ENCODE data around the gene ACKR3.

DNA sequence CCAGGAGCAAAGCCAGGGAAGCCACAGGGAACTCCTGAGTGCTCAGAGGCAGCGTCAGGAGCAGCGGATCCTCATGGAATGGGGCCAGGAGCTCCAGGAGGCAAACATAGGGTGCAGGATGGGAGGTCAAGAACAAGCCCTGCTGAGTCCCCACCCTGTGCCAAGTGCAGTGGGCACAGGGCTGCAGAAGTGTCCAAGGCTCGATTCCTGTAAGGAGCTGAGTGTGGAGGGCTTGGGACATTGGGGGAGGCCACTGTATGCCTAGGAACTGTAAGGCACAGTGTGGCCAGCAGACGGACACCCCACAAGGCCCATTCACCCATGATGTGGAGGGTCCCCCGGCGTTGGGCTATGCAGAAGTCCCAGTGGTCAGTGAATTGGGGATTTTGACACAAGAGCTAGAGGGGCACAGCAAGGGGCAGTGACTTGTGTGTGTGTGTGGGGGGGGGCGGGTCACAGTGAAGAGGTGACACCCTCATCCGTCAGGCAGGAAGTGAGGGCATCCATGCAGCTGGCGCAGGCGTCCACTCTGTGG lies 55.6 kb downstream of the ACKR3 start:
- TF ChIP-seq, protein P1, sequence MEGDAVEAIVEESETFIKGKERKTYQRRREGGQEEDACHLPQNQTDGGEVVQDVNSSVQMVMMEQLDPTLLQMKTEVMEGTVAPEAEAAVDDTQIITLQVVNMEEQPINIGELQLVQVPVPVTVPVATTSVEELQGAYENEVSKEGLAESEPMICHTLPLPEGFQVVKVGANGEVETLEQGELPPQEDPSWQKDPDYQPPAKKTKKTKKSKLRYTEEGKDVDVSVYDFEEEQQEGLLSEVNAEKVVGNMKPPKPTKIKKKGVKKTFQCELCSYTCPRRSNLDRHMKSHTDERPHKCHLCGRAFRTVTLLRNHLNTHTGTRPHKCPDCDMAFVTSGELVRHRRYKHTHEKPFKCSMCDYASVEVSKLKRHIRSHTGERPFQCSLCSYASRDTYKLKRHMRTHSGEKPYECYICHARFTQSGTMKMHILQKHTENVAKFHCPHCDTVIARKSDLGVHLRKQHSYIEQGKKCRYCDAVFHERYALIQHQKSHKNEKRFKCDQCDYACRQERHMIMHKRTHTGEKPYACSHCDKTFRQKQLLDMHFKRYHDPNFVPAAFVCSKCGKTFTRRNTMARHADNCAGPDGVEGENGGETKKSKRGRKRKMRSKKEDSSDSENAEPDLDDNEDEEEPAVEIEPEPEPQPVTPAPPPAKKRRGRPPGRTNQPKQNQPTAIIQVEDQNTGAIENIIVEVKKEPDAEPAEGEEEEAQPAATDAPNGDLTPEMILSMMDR (conservative IDR thresholded peaks at IDR 0.05 in 1 of 2, IDR thresholded peaks at IDR 0.05 in 1 of 2; ENCODE audit: low read depth in 1 of 2, low read length in 2 of 2), result no peak
- no peak for TF ChIP-seq EZH2 (IDR thresholded peaks at IDR 0.05; ENCODE audit: low read length, missing control alignments)
